Skeletal muscle satellite cell (primary cell): ENCODE data around the gene CHST11.

Experiments used
- H3K27me3 ChIP-seq: 2 replicates; pipeline ENCODE4 v1.7.0; 2013; ENCODE audit warnings: low read length; ENCODE audit not compliant: control insufficient read depth, insufficient read depth
- H3K36me3 ChIP-seq: 2 replicates; pipeline ENCODE4 v1.7.0; 2013; ENCODE audit warnings: mild to moderate bottlenecking, control low read depth, low read length; ENCODE audit not compliant: insufficient read depth
- H3K4me1 ChIP-seq: 2 replicates; pipeline ENCODE4 v1.7.0; 2013; ENCODE audit warnings: low read length; ENCODE audit not compliant: control insufficient read depth, insufficient read depth
- H3K4me2 ChIP-seq: 2 replicates; pipeline ENCODE4 v1.7.0; 2013; ENCODE audit warnings: mild to moderate bottlenecking, low read length
- H3K4me3 ChIP-seq: 2 replicates; pipeline ENCODE4 v1.7.0; 2013; ENCODE audit warnings: low read length
- H3K9ac ChIP-seq: 2 replicates; pipeline ENCODE4 v1.7.0; 2013; ENCODE audit warnings: mild to moderate bottlenecking, low read depth, low read length, moderate library complexity
- H3K9me3 ChIP-seq: replicated peaks from 2 replicates; pipeline ENCODE4 v1.7.0; 2013; ENCODE audit warnings: mild to moderate bottlenecking, control low read depth, low read length

CHST11 gene

GRCh38 chr12:104510873-104511440 lies 54.2 kb downstream of the CHST11 start:
- Histone ChIP-seq H3K4me2 (no peak overlapping the region), H3K9me3 (no peaks in the 10 kb centered on the region), H3K27me3 (no peaks in the 10 kb centered on the region), H3K9ac (no peak overlapping the region), H3K36me3 (no peaks in the 10 kb centered on the region), H3K4me3 (no peak overlapping the region), H3K4me1 (no peaks in the 10 kb centered on the region)

GRCh38 chr12:104513681-104514080 lies 56.9 kb downstream of the CHST11 start:
- no peaks in the 10 kb centered on the region for H3K4me1 ChIP-seq
- no peak overlapping the region for H3K4me2 ChIP-seq
- H3K4me3 ChIP-seq: no peak overlapping the region
- H3K27me3 ChIP-seq: no peaks in the 10 kb centered on the region
- H3K36me3 ChIP-seq: no peaks in the 10 kb centered on the region
- H3K9ac ChIP-seq: no peak overlapping the region
- no peaks in the 10 kb centered on the region for H3K9me3 ChIP-seq

- no peaks in the 10 kb centered on the region for H3K36me3 ChIP-seq
- H3K27me3 ChIP-seq: no peaks in the 10 kb centered on the region
- H3K4me3 ChIP-seq: no peak overlapping the region
- no peak overlapping the region for H3K4me2 ChIP-seq
- no peaks in the 10 kb centered on the region for H3K4me1 ChIP-seq
- H3K9me3 ChIP-seq: no peaks in the 10 kb centered on the region
- no peak overlapping the region for H3K9ac ChIP-seq
These were observed 57.5 kb downstream of the CHST11 start for GRCh38 chr12:104514092-104514810.

- Histone ChIP-seq H3K4me3 (no peak overlapping the region), H3K9me3 (no peaks in the 10 kb centered on the region), H3K4me2 (no peak overlapping the region), H3K36me3 (no peaks in the 10 kb centered on the region), H3K27me3 (no peaks in the 10 kb centered on the region), H3K9ac (no peak overlapping the region), H3K4me1 (no peaks in the 10 kb centered on the region)
These were observed 59.2 kb downstream of the CHST11 start for GRCh38 chr12:104515899-104516298.

- no peak overlapping the region for H3K4me3 ChIP-seq
- no peaks in the 10 kb centered on the region for H3K36me3 ChIP-seq
- no peak overlapping the region for H3K9ac ChIP-seq
- H3K4me1 ChIP-seq: no peaks in the 10 kb centered on the region
- H3K27me3 ChIP-seq: no peaks in the 10 kb centered on the region
- H3K4me2 ChIP-seq: no peak overlapping the region
- no peaks in the 10 kb centered on the region for H3K9me3 ChIP-seq
These were observed 60.1 kb downstream of the CHST11 start for GRCh38 chr12:104516821-104517220.

- no peaks in the 10 kb centered on the region for H3K4me1 ChIP-seq
- no peak overlapping the region for H3K4me3 ChIP-seq
These were observed 61.1 kb downstream of the CHST11 start for GRCh38 chr12:104517880-104518279.

GRCh38 chr12:104519190-104520019 lies 62.7 kb downstream of the CHST11 start:
- no peak overlapping the region for H3K4me2 ChIP-seq
- no peaks in the 10 kb centered on the region for H3K27me3 ChIP-seq
- no peak overlapping the region for H3K9ac ChIP-seq
- peaks cover 7% of the 10 kb centered on the region for H3K4me1 ChIP-seq
- no peak overlapping the region for H3K4me3 ChIP-seq
- H3K36me3 ChIP-seq: no peaks in the 10 kb centered on the region
- no peaks in the 10 kb centered on the region for H3K9me3 ChIP-seq

More at GRCh38 chr12:104517880-104518279, 61.1 kb downstream of the CHST11 start:
- Histone ChIP-seq H3K36me3 (no peaks in the 10 kb centered on the region), H3K9me3 (no peaks in the 10 kb centered on the region), H3K4me2 (no peak overlapping the region), H3K27me3 (no peaks in the 10 kb centered on the region), H3K9ac (no peak overlapping the region)

- no peak overlapping the region for H3K4me3 ChIP-seq
- H3K36me3 ChIP-seq: no peaks in the 10 kb centered on the region
- no peak overlapping the region for H3K4me2 ChIP-seq
- no peaks in the 10 kb centered on the region for H3K27me3 ChIP-seq
- no peak overlapping the region for H3K9ac ChIP-seq
- H3K9me3 ChIP-seq: no peaks in the 10 kb centered on the region
- peaks cover 7% of the 10 kb centered on the region for H3K4me1 ChIP-seq
These were observed 63.6 kb downstream of the CHST11 start for GRCh38 chr12:104520242-104520900.

GRCh38 chr12:104521731-104522130 lies 65.0 kb downstream of the CHST11 start:
- H3K4me2 ChIP-seq: no peak overlapping the region
- H3K36me3 ChIP-seq: no peaks in the 10 kb centered on the region
- no peak overlapping the region for H3K4me3 ChIP-seq
- H3K4me1 ChIP-seq: peaks cover 7% of the 10 kb centered on the region
- H3K9ac ChIP-seq: no peak overlapping the region
- H3K27me3 ChIP-seq: no peaks in the 10 kb centered on the region
- no peaks in the 10 kb centered on the region for H3K9me3 ChIP-seq

GRCh38 chr12:104522985-104523722 lies 66.4 kb downstream of the CHST11 start:
- Histone ChIP-seq H3K9ac (no peak overlapping the region), H3K4me3 (no peak overlapping the region), H3K9me3 (no peaks in the 10 kb centered on the region), H3K4me2 (no peak overlapping the region), H3K36me3 (no peaks in the 10 kb centered on the region), H3K4me1 (peaks cover 7% of the 10 kb centered on the region), H3K27me3 (no peaks in the 10 kb centered on the region)
